Measurements from ENCODE around the gene KITLG. TPM values are rescaled to one million over a fixed set of nuclear protein-coding genes. Genes with fewer than 3 reads are reported as not detected.

The KITLG gene
- total RNA-seq, 2 donors from 2014 or later = 4.4 to 4.9 TPM

DNA sequence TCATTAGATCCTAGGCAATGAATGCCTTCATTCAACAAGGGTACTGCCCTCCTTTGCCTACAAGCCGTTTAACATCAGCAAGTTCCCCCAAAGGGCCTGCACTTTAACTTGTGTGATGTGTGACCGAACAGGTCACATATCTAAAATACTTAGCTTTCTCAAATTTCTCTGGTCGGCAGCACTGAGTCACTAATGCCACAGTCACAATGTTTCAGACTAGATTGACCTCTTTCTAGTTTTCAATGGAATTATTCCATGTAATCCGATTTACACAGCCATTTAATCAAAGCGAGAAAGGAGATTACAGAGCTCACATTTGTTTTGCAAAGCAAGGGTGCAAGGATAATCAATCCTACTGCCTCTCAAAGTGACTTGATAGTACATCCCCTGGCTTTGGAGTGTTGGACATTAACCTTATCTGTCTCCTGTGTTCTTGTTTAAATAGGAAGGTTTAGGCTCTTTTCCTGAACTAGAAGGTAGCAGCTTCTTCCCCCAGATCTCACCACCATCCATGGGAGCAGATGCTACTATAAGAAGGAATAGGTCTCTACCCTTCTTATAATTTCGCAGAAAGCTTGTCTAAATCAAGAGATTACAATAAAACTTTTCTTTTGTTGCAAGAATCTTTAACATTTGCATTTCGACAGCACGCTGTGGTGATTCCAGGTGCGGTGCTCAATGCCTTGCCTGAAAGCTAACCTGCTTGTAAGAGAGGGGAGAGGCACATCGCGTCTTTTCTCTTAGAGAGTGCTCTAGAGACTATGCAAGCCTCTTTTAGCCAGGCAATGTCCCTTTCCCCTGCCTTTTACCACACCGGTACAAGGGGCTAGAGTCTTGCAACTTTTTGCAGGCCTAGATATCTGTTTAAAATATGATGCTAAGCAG lies 1.8 kb downstream of the KITLG start:
- Histone ChIP-seq H3K27ac (peak overlapping the region in 3 of 4 donors; percentile 14 to 83 (median 66)), H3K27me3 (no peaks in the 10 kb centered on the region), H3K36me3 (replicated peaks in 1 of 2; ENCODE audit: insufficient read depth in 1 of 2, low read depth in 2 of 2) (no peaks in the 10 kb centered on the region), H3K9me3 (no peaks in the 10 kb centered on the region), H3K4me3 (peak overlapping the region in 1 of 2 donors; percentile 83), H3K4me1 (peaks cover 35% of the 10 kb centered on the region)
- DNase-seq (peak in 1 of 4 donors; percentile 6), ATAC-seq (no peak)
- intact Hi-C loops (cut with DNase I) = no loop called here
- WGBS, 2 donors = 21 to 35% methylated on average over 12 of the region's 12 CpGs
- TF ChIP-seq, protein P1, sequence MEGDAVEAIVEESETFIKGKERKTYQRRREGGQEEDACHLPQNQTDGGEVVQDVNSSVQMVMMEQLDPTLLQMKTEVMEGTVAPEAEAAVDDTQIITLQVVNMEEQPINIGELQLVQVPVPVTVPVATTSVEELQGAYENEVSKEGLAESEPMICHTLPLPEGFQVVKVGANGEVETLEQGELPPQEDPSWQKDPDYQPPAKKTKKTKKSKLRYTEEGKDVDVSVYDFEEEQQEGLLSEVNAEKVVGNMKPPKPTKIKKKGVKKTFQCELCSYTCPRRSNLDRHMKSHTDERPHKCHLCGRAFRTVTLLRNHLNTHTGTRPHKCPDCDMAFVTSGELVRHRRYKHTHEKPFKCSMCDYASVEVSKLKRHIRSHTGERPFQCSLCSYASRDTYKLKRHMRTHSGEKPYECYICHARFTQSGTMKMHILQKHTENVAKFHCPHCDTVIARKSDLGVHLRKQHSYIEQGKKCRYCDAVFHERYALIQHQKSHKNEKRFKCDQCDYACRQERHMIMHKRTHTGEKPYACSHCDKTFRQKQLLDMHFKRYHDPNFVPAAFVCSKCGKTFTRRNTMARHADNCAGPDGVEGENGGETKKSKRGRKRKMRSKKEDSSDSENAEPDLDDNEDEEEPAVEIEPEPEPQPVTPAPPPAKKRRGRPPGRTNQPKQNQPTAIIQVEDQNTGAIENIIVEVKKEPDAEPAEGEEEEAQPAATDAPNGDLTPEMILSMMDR (IDR thresholded peaks at IDR 0.05) = no peak

DNA sequence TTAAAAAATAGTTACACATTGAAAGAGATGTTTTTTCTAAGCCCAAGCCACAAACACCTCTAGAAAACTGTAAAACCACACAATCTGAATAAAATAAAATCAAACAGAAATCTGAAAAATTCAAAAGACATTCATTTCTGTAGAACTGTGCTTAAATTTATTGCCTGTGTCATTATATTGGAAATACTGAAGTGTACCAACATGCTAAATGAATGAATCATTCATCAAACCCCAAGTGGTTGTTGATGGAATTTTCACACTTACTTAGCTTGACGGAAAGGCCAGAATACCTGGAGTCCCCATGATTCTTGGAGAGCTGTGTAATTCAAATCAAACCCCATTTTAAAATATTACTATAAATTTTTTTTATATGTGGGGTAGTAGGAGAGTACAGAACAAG lies 2.7 kb downstream of the KITLG start:
- 71 to 75% methylated on average over 1 of the region's 1 CpG for WGBS, 2 donors
- intact Hi-C loops (cut with DNase I) = no loop called here
- TF ChIP-seq POLR2A (IDR thresholded peaks at IDR 0.05) = no peak
- TF ChIP-seq, protein P1 (IDR thresholded peaks at IDR 0.05) = peak in 4 of 7 experiments; percentile 8 to 33 (median 18)
- Histone ChIP-seq H3K4me1 (peaks cover 35% of the 10 kb centered on the region), H3K4me3 (no peak overlapping the region), H3K27ac (no peak overlapping the region), H3K9me3 (no peaks in the 10 kb centered on the region), H3K36me3 (replicated peaks in 1 of 2; ENCODE audit: insufficient read depth in 1 of 2, low read depth in 2 of 2) (no peaks in the 10 kb centered on the region), H3K27me3 (no peaks in the 10 kb centered on the region)
- no peak for ATAC-seq
- DNase-seq = no peak

DNA sequence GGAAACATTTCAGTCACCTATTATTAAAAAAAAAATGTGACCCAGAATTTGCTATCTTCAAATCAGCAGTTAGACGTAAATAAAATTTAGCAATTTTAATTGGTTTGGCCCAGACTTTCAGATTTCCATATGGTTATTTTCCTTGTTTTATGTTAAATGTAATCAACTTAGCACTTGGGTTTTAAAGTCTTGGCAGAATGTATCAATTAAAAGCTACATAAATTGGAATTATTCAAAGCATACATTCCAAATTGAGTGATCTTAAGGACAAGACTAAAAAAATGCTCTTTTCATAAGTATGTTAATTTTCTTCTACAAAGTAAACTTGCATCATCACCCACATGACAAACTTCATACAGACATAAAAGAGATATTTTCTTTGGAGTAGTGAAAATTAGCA lies 3.4 kb downstream of the KITLG start:
- no peak for DNase-seq
- 73 to 85% methylated on average over 1 of the region's 1 CpG for whole genome bisulfite sequencing, 2 donors
- no peak for ATAC-seq
- no peak overlapping the region for H3K4me3 ChIP-seq
- H3K9me3 ChIP-seq = no peaks in the 10 kb centered on the region
- H3K4me1 ChIP-seq = peaks cover 35% of the 10 kb centered on the region
- no peaks in the 10 kb centered on the region for H3K36me3 ChIP-seq (replicated peaks in 1 of 2; ENCODE audit: insufficient read depth in 1 of 2, low read depth in 2 of 2)
- intact Hi-C loops (cut with DNase I) = no loop called here
- no peak overlapping the region for H3K27ac ChIP-seq
- TF ChIP-seq, protein P1 (IDR thresholded peaks at IDR 0.05) = no peak
- no peak for TF ChIP-seq POLR2A (IDR thresholded peaks at IDR 0.05)
- H3K27me3 ChIP-seq = no peaks in the 10 kb centered on the region

DNA sequence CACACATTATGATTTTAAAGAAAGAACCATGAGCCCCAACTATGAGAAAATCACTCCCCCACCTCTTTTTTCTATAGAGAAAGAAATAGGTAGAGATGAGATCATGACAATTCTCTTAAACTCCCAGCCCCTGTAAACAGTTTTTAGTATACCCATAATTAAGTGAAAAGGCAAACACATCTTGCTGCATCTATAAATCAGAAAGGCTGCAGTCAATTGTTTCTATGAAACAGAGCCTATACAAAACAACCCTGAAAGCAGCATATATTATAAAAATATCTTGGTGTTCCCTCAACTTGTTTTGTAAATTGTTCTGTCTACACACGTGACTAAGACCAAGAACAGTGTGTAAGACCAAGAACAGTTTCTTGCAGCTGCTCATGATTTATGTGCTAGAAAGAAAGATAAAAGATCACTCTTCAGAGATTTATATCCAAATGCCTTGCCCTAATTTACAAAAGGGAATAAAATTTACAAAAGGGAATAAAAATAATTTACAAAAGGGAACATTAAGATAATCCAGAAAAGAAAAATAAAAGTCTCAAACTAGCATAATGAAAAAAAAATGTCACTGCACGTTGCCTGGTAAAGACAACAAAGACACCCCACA lies 4.8 kb downstream of the KITLG start:
- no peaks in the 10 kb centered on the region for H3K9me3 ChIP-seq
- no peak for TF ChIP-seq POLR2A (IDR thresholded peaks at IDR 0.05)
- TF ChIP-seq, protein P1 (IDR thresholded peaks at IDR 0.05) = no peak
- 62 to 72% methylated on average over 2 of the region's 2 CpGs for WGBS, 2 donors
- intact Hi-C loops (cut with DNase I) = no loop called here
- no peak overlapping the region for H3K27ac ChIP-seq
- H3K4me3 ChIP-seq = no peak overlapping the region
- peaks cover 35% of the 10 kb centered on the region for H3K4me1 ChIP-seq
- ATAC-seq = no peak
- no peak for DNase-seq
- no peaks in the 10 kb centered on the region for H3K27me3 ChIP-seq
- no peaks in the 10 kb centered on the region for H3K36me3 ChIP-seq (replicated peaks in 1 of 2; ENCODE audit: insufficient read depth in 1 of 2, low read depth in 2 of 2)
